Activated naive CD4-positive, alpha-beta T cell treated with anti-CD3 and anti-CD28 coated beads, Interleukin-2, amount 50 U/mL, for 24 hours (primary cell): ENCODE results near the gene ITPR1.

Experiments used
- H3K27ac Mint-ChIP-seq: one replicate; pipeline ENCODE4 v1.8.0; 2021; ENCODE audit warnings: mild to moderate bottlenecking, mixed read lengths
- H3K27me3 Mint-ChIP-seq: one replicate; pipeline ENCODE4 v1.8.0; 2021; ENCODE audit warnings: mixed read lengths
- H3K36me3 Mint-ChIP-seq: one replicate; pipeline ENCODE4 v1.8.0; 2021; ENCODE audit warnings: mixed read lengths
- H3K4me1 Mint-ChIP-seq: one replicate; pipeline ENCODE4 v1.8.0; 2021; ENCODE audit warnings: mixed read lengths
- H3K4me3 Mint-ChIP-seq: one replicate; pipeline ENCODE4 v1.8.0; 2021; ENCODE audit warnings: mild to moderate bottlenecking, mixed read lengths
- H3K9me3 Mint-ChIP-seq: one replicate; pipeline ENCODE4 v1.8.0; 2021; ENCODE audit warnings: mixed read lengths

The ITPR1 gene

DNA sequence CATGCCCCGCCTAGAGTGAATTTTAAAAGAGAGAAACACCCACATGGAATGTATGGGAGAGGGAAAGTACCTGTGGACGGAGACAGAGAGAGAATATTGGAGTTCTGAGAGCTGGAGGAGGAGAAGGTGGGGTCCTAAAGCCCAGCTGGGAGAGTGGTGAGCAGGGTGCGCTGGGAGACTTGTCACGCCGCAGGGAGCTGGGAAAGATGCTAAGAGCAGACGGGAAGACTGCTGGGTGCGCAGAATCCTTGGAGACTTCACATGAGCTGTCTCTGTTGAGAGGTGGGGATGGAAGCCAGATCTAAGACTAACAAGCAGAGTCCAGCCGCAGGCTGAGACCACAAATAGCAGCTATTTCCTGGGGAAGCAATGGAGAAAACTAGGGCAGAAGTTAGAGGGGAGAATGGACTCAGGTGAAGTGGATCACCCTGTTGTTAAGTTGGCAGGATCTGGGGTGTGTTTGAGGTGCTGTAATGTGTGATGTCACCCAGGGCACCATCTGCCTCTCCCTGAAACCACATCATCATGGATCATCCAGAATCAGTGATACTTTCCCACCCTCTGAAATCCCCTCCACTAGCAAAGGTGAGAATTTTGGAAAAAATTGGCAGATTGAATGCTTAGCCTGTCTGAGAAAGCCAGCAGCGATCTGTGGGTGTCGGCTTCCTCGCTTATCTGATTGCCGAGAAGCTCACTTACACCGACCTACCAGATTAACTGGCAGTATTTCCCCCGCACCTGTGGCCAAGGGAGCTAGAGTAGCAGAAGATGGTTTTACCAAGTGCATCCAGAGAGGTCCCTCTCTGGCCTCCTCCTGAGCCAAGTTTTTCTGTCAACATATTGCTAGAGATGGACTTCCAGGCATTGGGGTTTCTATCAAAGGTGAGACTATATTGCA is 311.3 kb downstream of the ITPR1 start:
- Mint-ChIP-seq H3K4me3 (no peak overlapping the region), H3K27ac (peak overlapping the region; percentile 43), H3K9me3 (no peaks in the 10 kb centered on the region), H3K36me3 (peaks cover 42% of the 10 kb centered on the region), H3K4me1 (peaks cover 24% of the 10 kb centered on the region), H3K27me3 (no peaks in the 10 kb centered on the region)

DNA sequence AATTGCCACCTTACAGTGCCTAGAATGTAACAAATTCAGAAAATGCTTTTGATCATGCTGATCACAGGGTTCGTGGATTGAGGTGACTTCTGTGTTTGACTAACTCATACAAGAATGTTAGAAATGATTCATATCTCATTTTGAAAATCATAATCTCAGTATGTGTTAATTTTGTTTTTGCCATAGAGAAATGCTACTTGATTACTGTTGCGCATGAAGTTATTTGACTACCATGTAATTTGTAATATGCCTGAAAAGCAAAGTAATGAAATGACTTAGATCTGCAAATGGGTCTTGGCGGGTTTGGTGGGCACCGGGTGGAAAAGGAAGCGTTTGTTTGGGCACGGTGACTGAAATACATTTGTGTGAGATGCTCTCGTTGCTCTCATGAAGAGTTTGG is 312.5 kb downstream of the ITPR1 start:
- Mint-ChIP-seq H3K9me3 (no peaks in the 10 kb centered on the region), H3K4me1 (peaks cover 24% of the 10 kb centered on the region), H3K4me3 (no peak overlapping the region), H3K27me3 (no peaks in the 10 kb centered on the region), H3K36me3 (peaks cover 36% of the 10 kb centered on the region), H3K27ac (peak overlapping the region; percentile 38)

DNA sequence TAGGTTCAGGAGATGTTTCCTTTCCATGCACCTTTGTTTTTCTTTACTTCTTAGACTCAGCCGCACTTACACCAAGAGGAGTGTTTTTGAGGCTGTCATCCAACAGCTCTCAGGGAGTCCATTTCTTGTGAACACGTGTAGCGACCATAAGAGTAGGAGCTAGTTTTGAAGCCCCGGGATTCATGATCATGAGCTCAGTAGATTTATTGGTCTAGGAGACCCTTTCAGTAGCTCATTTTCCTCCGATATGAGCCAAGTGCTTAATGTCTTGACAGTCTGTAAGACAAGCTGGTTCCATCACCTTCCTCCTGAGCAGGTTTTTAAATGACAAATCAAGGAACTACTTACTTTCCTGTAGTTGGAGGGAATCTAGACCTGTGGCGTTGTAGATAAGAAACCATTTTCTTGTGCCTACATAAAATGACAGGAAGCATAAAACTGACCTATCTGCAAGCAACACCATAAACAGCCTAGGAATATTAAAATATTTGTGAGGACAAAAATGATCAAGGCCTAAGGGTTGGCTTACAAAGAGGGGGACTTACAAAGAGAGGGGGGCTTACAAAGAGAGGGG is 313.5 kb downstream of the ITPR1 start:
- Mint-ChIP-seq H3K4me3 (no peak overlapping the region), H3K9me3 (no peaks in the 10 kb centered on the region), H3K27ac (no peak overlapping the region), H3K4me1 (peaks cover 24% of the 10 kb centered on the region), H3K27me3 (no peaks in the 10 kb centered on the region), H3K36me3 (peaks cover 33% of the 10 kb centered on the region)

DNA sequence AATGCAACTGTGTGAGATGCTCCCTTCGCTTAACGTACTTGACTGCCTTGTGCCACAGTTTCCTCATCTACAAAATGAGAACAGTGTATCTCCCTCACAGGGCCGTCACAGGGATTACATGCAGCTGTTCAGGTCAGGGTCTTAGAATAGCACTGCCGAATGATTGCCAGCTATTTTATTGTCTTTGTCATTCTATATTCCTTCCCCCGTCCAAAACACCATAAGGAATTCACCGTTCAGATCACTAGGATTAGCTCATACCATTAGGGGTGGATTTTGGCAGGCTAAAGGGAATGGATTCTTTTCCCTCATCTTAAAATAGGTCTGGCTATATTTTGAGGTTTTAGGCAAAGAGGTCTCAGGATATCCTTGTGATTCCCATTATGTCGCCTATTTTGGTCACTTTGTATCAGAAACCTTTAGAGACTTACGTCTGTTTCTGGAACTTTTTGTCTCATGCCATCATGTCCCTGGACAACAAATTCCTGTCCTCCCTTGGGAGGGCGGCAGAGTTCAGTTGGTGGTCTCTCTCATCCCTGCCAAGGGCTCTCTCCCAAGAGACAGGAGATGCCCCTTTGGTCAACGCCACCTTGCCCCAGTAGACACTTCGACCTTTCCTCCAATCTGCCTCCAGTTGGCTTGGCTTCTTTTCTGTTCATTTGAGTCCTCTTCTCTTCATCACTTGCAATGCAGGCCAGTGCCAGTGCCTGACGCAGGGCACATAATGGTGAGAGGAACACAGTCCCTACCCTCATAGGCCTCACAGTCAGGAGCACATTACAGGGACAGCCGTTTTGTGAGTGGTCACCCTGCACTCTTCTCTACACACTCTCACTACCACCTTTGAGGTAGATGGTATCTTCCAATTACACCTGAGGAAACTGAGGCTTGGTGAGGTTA is 314.5 kb downstream of the ITPR1 start:
- no peaks in the 10 kb centered on the region for H3K27me3 Mint-ChIP-seq
- peaks cover 21% of the 10 kb centered on the region for H3K4me1 Mint-ChIP-seq
- H3K27ac Mint-ChIP-seq, result no peak overlapping the region
- H3K4me3 Mint-ChIP-seq, result no peak overlapping the region
- peaks cover 28% of the 10 kb centered on the region for H3K36me3 Mint-ChIP-seq
- H3K9me3 Mint-ChIP-seq, result no peaks in the 10 kb centered on the region

DNA sequence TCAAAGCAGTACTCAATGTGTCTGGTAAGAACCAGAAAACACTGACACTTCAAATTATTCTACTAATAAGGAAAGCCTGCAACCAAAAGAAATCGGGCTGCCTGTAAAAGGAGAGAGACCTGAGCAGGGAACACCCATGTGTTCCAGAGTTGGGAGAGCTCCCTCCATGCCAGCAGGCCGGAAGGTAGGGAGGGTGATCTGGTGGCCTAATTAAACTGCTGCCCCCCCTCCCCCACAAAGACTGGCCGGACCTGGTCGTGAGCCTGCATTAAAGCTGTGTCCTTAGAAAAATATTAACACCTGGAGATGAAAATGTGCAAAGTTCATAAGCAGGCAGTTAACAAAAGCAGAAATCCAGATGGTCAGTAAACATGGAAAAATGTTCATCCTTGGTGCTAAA is 315.5 kb downstream of the ITPR1 start:
- Mint-ChIP-seq H3K27me3 (no peaks in the 10 kb centered on the region), H3K4me3 (no peak overlapping the region), H3K9me3 (no peaks in the 10 kb centered on the region), H3K27ac (peak overlapping the region; percentile 6), H3K4me1 (peaks cover 16% of the 10 kb centered on the region), H3K36me3 (peaks cover 28% of the 10 kb centered on the region)

DNA sequence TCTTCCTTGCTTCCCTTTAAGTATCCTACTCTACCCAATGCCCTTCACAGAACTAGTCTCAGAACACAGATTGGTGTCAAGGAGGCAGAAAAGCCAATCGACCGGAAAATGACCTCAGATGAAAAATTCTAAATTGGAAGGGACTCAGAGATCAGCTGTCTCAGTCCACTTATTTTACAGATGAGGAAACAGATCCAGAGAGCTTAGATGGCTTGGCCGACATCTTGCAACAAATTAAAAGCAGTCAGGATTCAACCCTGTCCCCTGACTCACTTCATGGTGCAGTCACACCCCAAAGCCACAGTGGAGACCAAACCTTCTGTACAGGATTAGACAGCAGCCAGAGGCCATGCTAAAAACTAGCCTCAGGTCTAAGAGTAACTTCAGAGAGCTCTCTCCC is 316.8 kb downstream of the ITPR1 start:
- H3K4me1 Mint-ChIP-seq, result peaks cover 7% of the 10 kb centered on the region
- peak overlapping the region; percentile 25 for H3K27ac Mint-ChIP-seq

DNA sequence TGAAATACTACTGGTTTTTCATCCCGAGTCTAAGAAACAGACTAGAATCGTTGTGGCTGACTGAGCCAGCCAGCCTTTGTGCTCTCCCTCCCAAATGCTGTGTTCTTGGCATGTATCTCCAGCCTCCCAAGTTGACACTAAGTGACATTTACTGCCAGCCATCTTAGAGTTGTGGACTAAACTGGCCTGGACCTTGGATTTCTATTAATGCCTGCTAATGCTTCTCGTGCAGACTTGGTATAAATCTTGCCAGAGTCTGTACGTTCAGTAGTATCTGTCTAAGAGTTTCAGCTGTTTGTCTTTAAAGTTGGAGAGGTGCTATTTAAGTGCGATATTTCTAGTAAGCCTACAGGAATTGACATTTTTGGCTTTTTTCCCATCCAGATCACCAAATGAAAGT is 319.4 kb downstream of the ITPR1 start:
- H3K9me3 Mint-ChIP-seq, result no peaks in the 10 kb centered on the region
- H3K36me3 Mint-ChIP-seq, result peaks cover 35% of the 10 kb centered on the region
- no peak overlapping the region for H3K27ac Mint-ChIP-seq
- no peaks in the 10 kb centered on the region for H3K27me3 Mint-ChIP-seq
- no peaks in the 10 kb centered on the region for H3K4me1 Mint-ChIP-seq
- H3K4me3 Mint-ChIP-seq, result no peak overlapping the region

More for the DNA sequence above, 316.8 kb downstream of the ITPR1 start:
- no peak overlapping the region for H3K4me3 Mint-ChIP-seq
- H3K9me3 Mint-ChIP-seq, result no peaks in the 10 kb centered on the region
- H3K27me3 Mint-ChIP-seq, result no peaks in the 10 kb centered on the region
- H3K36me3 Mint-ChIP-seq, result peaks cover 25% of the 10 kb centered on the region

DNA sequence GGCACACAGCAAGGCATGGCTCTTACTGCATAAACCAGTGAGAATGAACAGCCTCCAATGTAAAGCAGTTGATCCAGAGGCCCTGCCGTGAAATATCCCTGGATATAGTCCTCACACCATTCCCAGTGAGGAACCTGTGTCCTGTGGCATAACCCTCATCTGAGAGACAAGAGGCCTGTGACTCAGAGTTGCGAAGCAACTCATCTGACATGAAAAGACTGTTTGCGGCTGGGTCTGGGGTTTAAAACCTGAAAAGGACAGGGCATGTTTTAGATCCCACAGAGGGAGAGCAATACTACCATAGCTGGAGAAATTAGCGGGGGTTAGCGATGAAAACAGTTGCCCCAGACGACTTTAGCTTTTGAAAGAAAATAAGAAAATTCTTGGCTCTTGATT is 320.8 kb downstream of the ITPR1 start:
- no peaks in the 10 kb centered on the region for H3K27me3 Mint-ChIP-seq
- H3K27ac Mint-ChIP-seq, result no peak overlapping the region
- peaks cover 40% of the 10 kb centered on the region for H3K36me3 Mint-ChIP-seq
- no peaks in the 10 kb centered on the region for H3K4me1 Mint-ChIP-seq
- no peak overlapping the region for H3K4me3 Mint-ChIP-seq
- no peaks in the 10 kb centered on the region for H3K9me3 Mint-ChIP-seq

DNA sequence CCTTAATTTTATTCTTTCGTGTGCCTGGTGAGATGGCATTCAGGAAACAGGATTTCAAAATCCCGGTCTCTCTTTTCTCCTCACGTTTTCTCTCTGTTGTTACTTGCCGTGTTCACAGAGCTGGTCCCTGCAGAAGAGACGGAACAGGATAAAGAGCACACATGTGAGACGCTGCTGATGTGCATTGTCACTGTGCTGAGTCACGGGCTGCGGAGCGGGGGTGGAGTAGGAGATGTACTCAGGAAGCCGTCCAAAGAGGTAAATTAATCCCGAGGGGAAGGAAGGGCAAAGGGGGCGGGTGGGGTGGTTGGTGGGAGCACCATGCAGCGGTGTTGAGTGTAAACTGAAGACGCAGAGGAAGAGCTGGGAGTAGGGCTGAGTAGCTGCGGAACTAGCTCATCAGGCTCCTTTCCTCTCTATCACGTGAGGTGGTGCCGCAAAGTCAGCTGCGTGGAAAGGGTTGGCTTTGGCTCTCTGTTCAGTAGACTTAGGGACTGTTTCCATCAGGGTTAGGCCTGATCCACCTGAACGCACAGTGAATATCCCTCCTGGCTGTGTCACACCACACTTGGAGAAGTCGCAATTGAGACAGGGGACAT is 321.3 kb downstream of the ITPR1 start:
- Mint-ChIP-seq H3K9me3 (no peaks in the 10 kb centered on the region), H3K27me3 (no peaks in the 10 kb centered on the region), H3K27ac (peak overlapping the region; percentile 5), H3K4me3 (no peak overlapping the region), H3K36me3 (peaks cover 41% of the 10 kb centered on the region), H3K4me1 (peaks cover 2% of the 10 kb centered on the region)

DNA sequence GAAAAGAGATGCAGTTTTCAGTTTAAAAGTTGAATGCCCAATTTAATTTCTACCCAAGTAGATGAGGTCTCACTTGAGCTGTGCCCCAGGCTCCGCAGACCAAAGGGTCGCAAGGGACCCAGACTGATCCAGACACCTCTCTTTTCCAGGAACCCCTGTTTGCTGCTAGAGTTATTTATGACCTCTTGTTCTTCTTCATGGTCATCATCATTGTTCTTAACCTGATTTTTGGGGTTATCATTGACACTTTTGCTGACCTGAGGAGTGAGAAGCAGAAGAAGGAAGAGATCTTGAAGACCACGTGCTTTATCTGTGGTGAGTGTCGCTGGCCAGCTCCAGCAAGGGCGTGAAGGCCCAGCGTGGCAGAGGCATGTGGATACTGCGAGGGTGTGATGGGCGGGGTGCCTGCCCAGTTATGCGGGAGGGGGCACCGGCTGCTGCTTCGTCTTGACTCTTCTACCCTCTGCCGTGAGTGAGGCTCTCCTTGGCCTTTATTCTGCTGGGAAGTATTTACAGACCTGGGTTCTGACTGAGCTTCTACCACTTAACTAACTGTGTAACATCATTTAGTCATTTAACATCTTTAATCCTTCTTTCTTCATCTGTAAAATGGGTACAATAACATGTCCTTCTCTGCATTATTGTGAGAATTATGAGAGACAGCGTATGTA is 321.9 kb downstream of the ITPR1 start:
- Mint-ChIP-seq H3K9me3 (no peaks in the 10 kb centered on the region), H3K36me3 (peaks cover 41% of the 10 kb centered on the region), H3K4me1 (peaks cover 6% of the 10 kb centered on the region), H3K27me3 (no peaks in the 10 kb centered on the region), H3K27ac (peak overlapping the region; percentile 5), H3K4me3 (no peak overlapping the region)

DNA sequence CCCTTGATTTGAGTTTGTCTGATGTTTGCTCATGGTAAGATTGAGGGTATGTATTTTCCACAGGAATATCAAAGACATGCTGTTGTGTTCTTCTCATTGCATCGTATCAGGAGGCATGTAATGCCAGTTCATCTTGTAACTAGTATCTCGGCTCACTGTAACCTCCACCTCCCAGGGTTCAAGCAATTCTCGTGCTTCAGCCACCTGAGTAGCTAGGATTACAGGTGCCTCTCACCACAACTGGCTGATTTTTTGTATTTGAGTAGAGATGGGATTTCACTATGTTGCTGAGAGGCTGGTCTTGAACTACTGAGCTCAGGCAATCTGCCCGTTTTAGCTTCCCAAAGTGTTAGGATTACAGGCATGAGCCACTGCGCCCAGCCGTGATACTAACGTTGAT is 323.2 kb downstream of the ITPR1 start:
- Mint-ChIP-seq H3K4me1 (peaks cover 19% of the 10 kb centered on the region), H3K9me3 (no peaks in the 10 kb centered on the region), H3K4me3 (no peak overlapping the region), H3K36me3 (peaks cover 41% of the 10 kb centered on the region), H3K27ac (peak overlapping the region; percentile 25), H3K27me3 (no peaks in the 10 kb centered on the region)

DNA sequence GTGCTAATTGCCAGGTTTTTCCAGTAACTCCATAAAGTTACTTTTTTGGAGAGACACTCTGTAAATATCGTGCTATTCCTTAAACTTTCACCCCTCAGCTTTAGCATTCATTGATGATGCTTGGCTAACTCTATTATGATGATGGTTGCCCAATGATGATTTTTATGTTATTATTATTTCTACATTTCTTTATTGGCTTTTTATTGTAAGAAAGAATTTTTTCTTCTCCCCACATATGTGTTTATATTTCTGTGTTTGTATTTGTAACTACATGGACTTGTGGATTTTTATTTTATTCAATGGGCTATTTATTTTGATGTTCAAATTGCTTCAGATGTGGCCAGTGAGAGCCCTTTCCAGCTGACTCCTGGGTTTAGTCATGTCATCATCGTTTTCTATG is 323.6 kb downstream of the ITPR1 start:
- Mint-ChIP-seq H3K27me3 (no peaks in the 10 kb centered on the region), H3K27ac (no peak overlapping the region), H3K9me3 (no peaks in the 10 kb centered on the region), H3K4me3 (no peak overlapping the region), H3K36me3 (peaks cover 38% of the 10 kb centered on the region), H3K4me1 (peaks cover 23% of the 10 kb centered on the region)

DNA sequence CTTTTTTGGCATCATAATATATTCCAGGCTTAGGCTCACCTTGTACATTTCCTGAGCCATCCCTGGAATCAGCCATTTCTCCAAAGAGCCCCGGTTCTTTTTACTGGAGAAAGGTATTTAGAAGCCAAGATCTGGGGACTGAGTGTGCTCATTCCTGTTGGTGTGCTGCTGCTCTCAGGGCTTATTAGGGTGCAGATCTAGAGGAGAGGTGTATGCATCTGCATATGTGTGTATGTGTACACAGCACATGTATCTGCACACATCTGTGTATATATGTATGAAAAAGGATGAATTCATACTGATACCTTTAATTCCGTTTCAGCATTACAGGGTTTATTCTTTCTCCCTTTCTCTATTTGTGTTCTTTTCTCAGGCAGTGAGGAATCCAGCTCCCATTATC is 324.0 kb downstream of the ITPR1 start:
- Mint-ChIP-seq H3K36me3 (peaks cover 38% of the 10 kb centered on the region), H3K27me3 (no peaks in the 10 kb centered on the region), H3K27ac (no peak overlapping the region), H3K9me3 (no peaks in the 10 kb centered on the region), H3K4me1 (peaks cover 27% of the 10 kb centered on the region), H3K4me3 (no peak overlapping the region)

DNA sequence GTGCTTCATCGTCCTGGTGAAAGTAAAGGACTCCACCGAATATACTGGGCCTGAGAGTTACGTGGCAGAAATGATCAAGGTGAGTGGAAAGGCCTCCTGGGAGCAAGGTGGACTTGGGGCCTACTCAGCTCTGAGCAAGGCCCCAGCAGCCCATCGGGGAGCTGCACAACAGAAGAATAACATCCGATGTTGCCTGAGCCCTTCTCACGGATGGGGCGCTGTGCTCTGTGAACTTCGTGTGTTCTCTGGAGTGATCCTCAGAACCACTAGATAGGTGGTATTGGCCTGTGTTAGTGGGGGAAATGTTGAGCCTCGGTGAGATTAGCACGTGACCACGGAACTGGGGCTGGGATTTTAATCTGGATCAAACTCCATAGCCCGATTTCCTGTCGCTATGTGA is 325.0 kb downstream of the ITPR1 start:
- H3K4me1 Mint-ChIP-seq, result peaks cover 37% of the 10 kb centered on the region

More for the DNA sequence above, 325.0 kb downstream of the ITPR1 start:
- Mint-ChIP-seq H3K27me3 (no peaks in the 10 kb centered on the region), H3K27ac (peak overlapping the region; percentile 37), H3K9me3 (no peaks in the 10 kb centered on the region), H3K36me3 (peaks cover 40% of the 10 kb centered on the region), H3K4me3 (no peak overlapping the region)
